Smooth muscle cell of the coronary artery (primary cell): ENCODE results near the gene KRT72. TPM values are rescaled to one million over a fixed set of nuclear protein-coding genes. Genes with fewer than 3 reads are reported as not detected.

Experiments used
- total RNA-seq: library from RNA; depleted of rRNA; stranded (reverse); fragments of >200 nt; gene quantifications from 2 replicates; pipeline ENCODE4 v1.2.3, GENCODE V29; 2014; ENCODE audit warnings: low replicate concordance

Gene KRT72
- not detected in 2 replicates for total RNA-seq

GRCh38 chr12:52600941-52601481, at the start of gene KRT72:
Gene KRT72, minus strand, starts transcription at chr12:52601463. Its CDS starts 11 bp downstream, at chr12:52601452.

GRCh38 chr12:52618216-52618615, 17.0 kb upstream of the KRT72 start, which contains the start of gene KRT73:
Gene KRT73, minus strand, starts transcription at chr12:52618559. Its CDS starts 35 bp downstream, at chr12:52618524.

GRCh38 chr12:52573743-52574142, 27.5 kb downstream of the KRT72 start, which contains the start of gene KRT74:
Gene KRT74, minus strand, starts transcription at chr12:52573843. Its CDS starts 66 bp downstream, at chr12:52573777.

GRCh38 chr12:52552681-52553195, 48.5 kb downstream of the KRT72 start, which contains the start of gene KRT71:
Gene KRT71, minus strand, starts transcription at chr12:52553145. Its CDS starts 68 bp downstream, at chr12:52553077.

Other genes with a start within 250 kb of the KRT72 start
- gene KRT85, start 234.0 kb downstream of the KRT72 start, total RNA-seq: not detected in 2 replicates
- not detected in 2 replicates for gene KRT84, start 215.8 kb downstream of the KRT72 start, total RNA-seq
- not detected in 2 replicates for gene KRT82, start 195.1 kb downstream of the KRT72 start, total RNA-seq
- gene KRT75, start 167.1 kb downstream of the KRT72 start, total RNA-seq: not detected in 2 replicates
- gene KRT6B, start 149.3 kb downstream of the KRT72 start, total RNA-seq: not detected in 2 replicates
- gene KRT6C, start 127.7 kb downstream of the KRT72 start, total RNA-seq: not detected in 2 replicates
- gene KRT6A, start 108.2 kb downstream of the KRT72 start, total RNA-seq: under 0.01 and 1.3 TPM in 2 replicates
- gene KRT5, start 81.1 kb downstream of the KRT72 start, total RNA-seq: 0.15 TPM in 1 of 2 replicates, not detected in the other
- not detected in 2 replicates for gene KRT71, start 48.3 kb downstream of the KRT72 start, total RNA-seq
- gene KRT74, start 27.6 kb downstream of the KRT72 start, total RNA-seq: not detected in 2 replicates
- gene KRT73, start 17.1 kb upstream of the KRT72 start, total RNA-seq: not detected in 2 replicates
- not detected in 2 replicates for gene KRT2, start 50.7 kb upstream of the KRT72 start, total RNA-seq
- not detected in 2 replicates for gene KRT1, start 78.9 kb upstream of the KRT72 start, total RNA-seq
- gene KRT77, start 102.1 kb upstream of the KRT72 start, total RNA-seq: not detected in 2 replicates
- gene KRT76, start 175.9 kb upstream of the KRT72 start, total RNA-seq: not detected in 2 replicates
- gene KRT3, start 194.7 kb upstream of the KRT72 start, total RNA-seq: not detected in 2 replicates
- not detected in 2 replicates for gene KRT4, start 212.7 kb upstream of the KRT72 start, total RNA-seq
- not detected in 2 replicates for gene KRT79, start 232.8 kb upstream of the KRT72 start, total RNA-seq
- gene KRT78, start 247.5 kb upstream of the KRT72 start, total RNA-seq: not detected in 2 replicates